Measurements from ENCODE around the gene MCAT.

MCAT gene

DNA sequence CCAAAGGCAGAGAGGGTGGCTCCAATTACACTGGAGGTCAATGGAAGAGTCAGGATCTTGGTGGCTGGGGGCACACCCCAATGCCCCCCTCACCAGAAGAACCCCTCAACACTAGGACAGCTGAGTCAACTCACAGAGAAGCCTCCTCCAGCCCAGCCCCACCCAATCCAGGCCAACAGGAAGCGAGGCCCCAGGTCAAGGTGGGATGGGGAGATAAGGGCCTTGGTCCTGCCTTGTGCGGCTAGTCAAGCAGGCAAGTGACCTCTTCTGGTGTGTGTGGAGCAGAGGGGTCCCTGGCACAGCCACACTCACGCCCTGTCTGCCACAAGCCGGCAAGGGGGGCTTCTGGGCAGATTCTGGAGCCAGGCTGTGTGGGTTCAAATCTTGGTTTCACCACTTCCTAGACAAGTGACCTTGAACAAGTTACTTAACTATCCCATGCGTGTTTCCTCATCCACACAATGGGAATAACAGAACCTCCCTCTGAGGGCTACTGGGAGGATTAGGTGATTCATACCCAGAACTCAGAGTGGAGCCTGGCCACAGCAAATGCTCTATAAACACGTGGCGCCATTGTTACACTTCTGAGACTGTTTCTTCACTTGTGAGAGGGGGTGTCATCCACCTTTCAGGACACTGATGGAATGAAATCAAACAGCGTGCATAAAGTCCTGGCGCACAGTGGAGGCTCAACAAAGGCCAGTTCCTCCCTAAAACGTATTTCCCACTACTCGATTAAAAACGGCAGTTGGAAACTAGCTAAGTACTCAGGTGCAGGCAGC lies 40.5 kb upstream of the MCAT start:
- Histone ChIP-seq H3K9ac (ENCODE audit: insufficient read length) (no peak overlapping the region), H3K36me3 (ENCODE audit: insufficient read depth, low read length) (peaks cover 37% of the 10 kb centered on the region), H3K4me3 (no peak overlapping the region), H3K9me3 (ENCODE audit: low read depth, low read length) (no peaks in the 10 kb centered on the region), H3K27ac (no peak overlapping the region)
- TF ChIP-seq FOXP2 (optimal IDR thresholded peaks at IDR 0.05; ENCODE audit: control extremely low read depth, extremely low read length, insufficient read depth) (no peak), POLR2AphosphoS5 (IDR thresholded peaks at IDR 0.05; ENCODE audit: borderline replicate concordance, low read depth, low read length) (no peak; the same call in 1 of the 2 replicates), EZH2 (IDR thresholded peaks at IDR 0.05) (no peak)
- no peak for DNase-seq (ENCODE audit: low read depth, low spot score)

DNA sequence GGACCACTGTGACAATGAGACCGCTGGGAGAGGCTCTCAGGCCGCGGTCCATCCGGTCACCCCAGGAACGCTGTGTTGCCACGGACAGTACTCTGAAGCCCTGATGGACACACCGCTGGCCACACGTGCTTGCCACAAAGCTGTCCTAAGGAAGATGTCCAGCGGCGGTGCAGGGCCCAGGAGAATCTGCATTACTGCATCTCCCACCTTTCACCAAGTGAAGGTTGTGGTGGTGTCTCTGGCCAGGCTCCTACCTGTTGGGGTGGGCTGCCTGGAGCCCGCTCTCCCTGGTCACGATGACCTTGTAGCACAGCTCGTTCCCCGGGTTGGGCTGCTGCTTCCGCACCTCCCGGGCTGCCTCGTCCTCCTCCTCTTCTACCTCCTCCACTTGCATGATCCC lies 39.5 kb upstream of the MCAT start:
- H3K9me3 ChIP-seq (ENCODE audit: low read depth, low read length) = no peaks in the 10 kb centered on the region
- TF ChIP-seq EZH2 (IDR thresholded peaks at IDR 0.05) = no peak
- no peak for TF ChIP-seq POLR2AphosphoS5 (IDR thresholded peaks at IDR 0.05; ENCODE audit: borderline replicate concordance, low read depth, low read length)
- no peak for TF ChIP-seq FOXP2 (optimal IDR thresholded peaks at IDR 0.05; ENCODE audit: control extremely low read depth, extremely low read length, insufficient read depth)
- no peak for DNase-seq (ENCODE audit: low read depth, low spot score)
- H3K4me3 ChIP-seq = no peak overlapping the region
- H3K36me3 ChIP-seq (ENCODE audit: insufficient read depth, low read length) = peaks cover 40% of the 10 kb centered on the region
- H3K27ac ChIP-seq = no peak overlapping the region
- no peak overlapping the region for H3K9ac ChIP-seq (ENCODE audit: insufficient read length)

DNA sequence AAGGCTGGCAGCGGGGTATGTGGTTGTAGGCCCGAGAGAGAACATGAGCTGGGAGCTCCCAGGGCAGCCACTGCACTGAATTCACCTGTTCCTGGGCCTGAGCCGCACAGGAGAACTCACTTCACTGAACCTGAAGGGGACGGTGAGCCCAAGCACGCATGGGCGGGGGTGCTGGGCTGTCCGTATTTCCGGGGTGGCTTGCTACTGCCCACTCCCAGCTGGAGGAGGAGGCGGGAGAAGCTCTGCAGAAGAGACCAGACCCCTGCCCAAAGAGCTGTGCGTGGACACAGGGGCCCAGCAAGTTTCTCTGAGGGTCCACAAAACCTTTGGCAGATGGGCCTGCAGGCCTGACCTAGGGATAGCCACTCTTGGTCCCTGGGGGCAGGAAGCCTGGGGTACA lies 38.9 kb upstream of the MCAT start:
- no peak overlapping the region for H3K4me3 ChIP-seq
- TF ChIP-seq POLR2AphosphoS5 (IDR thresholded peaks at IDR 0.05; ENCODE audit: borderline replicate concordance, low read depth, low read length) = no peak
- TF ChIP-seq FOXP2 (optimal IDR thresholded peaks at IDR 0.05; ENCODE audit: control extremely low read depth, extremely low read length, insufficient read depth) = no peak
- TF ChIP-seq EZH2 (IDR thresholded peaks at IDR 0.05) = no peak
- no peak for DNase-seq (ENCODE audit: low read depth, low spot score)
- peaks cover 44% of the 10 kb centered on the region for H3K36me3 ChIP-seq (ENCODE audit: insufficient read depth, low read length)
- H3K9me3 ChIP-seq (ENCODE audit: low read depth, low read length) = no peaks in the 10 kb centered on the region
- no peak overlapping the region for H3K9ac ChIP-seq (ENCODE audit: insufficient read length)
- H3K27ac ChIP-seq = no peak overlapping the region

DNA sequence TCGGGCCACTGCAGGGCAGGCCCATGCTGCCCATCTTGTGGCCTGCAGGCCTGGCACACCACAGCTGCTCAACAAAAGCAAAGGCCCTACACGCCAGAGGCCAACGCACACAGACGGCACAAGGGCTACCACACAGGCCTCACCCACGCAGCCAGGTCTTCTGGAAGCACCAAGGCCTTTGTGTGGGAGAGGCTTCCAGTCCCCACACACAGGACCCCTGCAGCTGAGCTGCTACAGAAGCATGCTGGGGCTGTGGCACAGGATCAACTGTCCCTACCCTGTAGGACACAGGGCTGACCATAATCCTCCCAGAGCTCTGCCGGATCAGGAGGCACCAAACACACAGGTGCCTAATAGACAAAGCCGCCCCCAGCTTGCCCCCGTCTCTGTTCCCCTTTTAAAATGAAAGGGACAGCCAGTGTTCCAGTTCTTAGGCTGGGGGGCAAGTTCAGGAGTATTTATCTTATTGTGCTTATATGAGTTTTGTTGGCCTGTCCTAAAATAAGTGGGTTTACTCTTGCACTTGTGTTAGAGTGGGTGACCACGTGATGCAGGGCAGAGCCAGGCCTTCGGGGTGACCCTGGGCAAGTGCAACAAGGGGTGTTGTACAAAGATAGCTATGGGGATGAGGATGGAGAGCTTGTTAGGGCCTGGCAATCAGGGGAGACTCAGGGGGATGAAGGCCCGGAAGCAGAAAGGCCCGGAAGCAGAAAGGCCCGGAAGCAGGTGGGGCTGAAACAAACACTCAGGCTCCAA lies 38.3 kb upstream of the MCAT start:
- no peak for TF ChIP-seq FOXP2 (optimal IDR thresholded peaks at IDR 0.05; ENCODE audit: control extremely low read depth, extremely low read length, insufficient read depth)
- no peak for TF ChIP-seq POLR2AphosphoS5 (IDR thresholded peaks at IDR 0.05; ENCODE audit: borderline replicate concordance, low read depth, low read length)
- no peak for TF ChIP-seq EZH2 (IDR thresholded peaks at IDR 0.05)
- Histone ChIP-seq H3K27ac (no peak overlapping the region), H3K36me3 (ENCODE audit: insufficient read depth, low read length) (peaks cover 44% of the 10 kb centered on the region)

DNA sequence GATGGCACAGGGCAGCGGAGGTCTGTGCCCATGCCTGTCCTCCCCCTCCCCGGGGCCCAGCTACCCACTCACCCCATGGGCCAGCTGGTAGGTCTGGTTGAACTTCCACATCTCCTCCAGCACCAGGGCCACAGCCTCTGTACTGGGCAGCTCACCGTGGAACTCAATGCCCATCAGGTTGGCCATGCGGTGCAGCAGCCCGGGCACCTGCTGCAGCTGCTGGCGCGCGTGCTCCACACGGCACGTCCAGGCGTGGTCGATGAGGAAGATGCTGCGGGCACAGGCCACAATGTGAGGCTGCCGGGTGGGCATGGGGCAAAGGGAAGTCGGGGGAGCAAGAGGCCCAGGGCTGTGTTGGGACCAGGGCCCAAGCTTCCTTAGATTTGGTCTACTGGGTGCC lies 37.5 kb upstream of the MCAT start:
- Histone ChIP-seq H3K9ac (ENCODE audit: insufficient read length) (no peak overlapping the region), H3K4me3 (no peak overlapping the region), H3K9me3 (ENCODE audit: low read depth, low read length) (no peaks in the 10 kb centered on the region), H3K27ac (no peak overlapping the region), H3K36me3 (ENCODE audit: insufficient read depth, low read length) (peaks cover 48% of the 10 kb centered on the region)
- DNase-seq (ENCODE audit: low read depth, low spot score) = no peak
- TF ChIP-seq FOXP2 (optimal IDR thresholded peaks at IDR 0.05; ENCODE audit: control extremely low read depth, extremely low read length, insufficient read depth) (no peak), EZH2 (IDR thresholded peaks at IDR 0.05) (no peak), POLR2AphosphoS5 (IDR thresholded peaks at IDR 0.05; ENCODE audit: borderline replicate concordance, low read depth, low read length) (no peak)

More for the DNA sequence above, 38.3 kb upstream of the MCAT start:
- no peaks in the 10 kb centered on the region for H3K9me3 ChIP-seq (ENCODE audit: low read depth, low read length)
- H3K9ac ChIP-seq (ENCODE audit: insufficient read length) = no peak overlapping the region
- DNase-seq (ENCODE audit: low read depth, low spot score) = no peak
- no peak overlapping the region for H3K4me3 ChIP-seq

DNA sequence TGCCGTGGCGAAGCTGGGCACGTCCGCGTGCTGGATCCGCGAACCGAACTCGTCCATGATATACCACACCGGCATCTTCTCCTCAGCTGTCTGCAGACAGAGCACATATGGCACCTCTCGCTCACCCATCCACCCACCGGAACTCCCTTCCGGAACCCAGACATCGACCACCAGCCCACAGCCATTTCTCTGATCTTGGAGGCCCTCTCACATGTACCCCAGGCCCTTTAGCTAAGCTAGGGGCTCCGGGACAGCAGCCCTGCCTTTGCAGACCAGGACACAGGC lies 36.7 kb upstream of the MCAT start:
- no peaks in the 10 kb centered on the region for H3K9me3 ChIP-seq (ENCODE audit: low read depth, low read length)
- H3K27ac ChIP-seq = no peak overlapping the region
- H3K9ac ChIP-seq (ENCODE audit: insufficient read length) = no peak overlapping the region
- no peak overlapping the region for H3K4me3 ChIP-seq
- peaks cover 55% of the 10 kb centered on the region for H3K36me3 ChIP-seq (ENCODE audit: insufficient read depth, low read length)
- no peak for TF ChIP-seq EZH2 (IDR thresholded peaks at IDR 0.05)
- TF ChIP-seq POLR2AphosphoS5 (IDR thresholded peaks at IDR 0.05; ENCODE audit: borderline replicate concordance, low read depth, low read length) = no peak
- no peak for TF ChIP-seq FOXP2 (optimal IDR thresholded peaks at IDR 0.05; ENCODE audit: control extremely low read depth, extremely low read length, insufficient read depth)
- no peak for DNase-seq (ENCODE audit: low read depth, low spot score)

DNA sequence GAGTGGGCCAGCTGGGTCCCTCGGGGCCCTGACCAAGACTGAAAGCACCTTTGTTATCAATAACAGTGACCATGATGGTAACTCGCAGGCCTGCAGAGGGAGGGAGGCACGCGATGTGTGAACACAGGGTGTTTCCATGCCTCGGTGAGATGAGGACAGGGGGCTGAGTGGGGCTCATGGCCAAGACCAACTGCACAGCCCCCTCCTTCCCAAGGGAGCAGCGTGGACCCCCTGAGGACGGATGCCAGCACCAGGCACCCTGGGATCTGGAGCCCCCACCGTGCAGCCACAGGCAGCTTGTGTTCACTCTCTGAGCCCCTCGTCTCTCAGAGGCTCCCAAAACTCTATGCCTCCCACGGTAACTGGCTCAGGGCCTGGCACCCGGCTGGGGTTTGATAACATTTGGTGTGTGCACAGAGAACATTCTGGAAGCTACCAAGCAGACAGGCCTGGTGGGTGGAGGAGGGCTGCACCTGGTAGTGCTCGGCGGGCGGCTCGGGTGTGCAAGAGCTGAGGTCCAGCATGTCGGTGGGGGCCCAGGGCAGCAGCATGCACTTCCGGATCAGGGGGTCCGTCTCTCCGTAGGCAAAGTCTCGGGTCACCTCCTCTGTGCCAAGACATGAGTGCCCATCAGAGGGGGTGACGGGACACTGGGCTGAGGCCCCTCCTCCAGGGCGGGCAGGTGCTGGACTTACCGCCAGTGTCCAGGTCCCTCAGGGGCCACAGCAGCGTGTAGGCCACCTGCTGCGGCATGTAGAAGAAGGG lies 36.1 kb upstream of the MCAT start:
- TF ChIP-seq EZH2 (IDR thresholded peaks at IDR 0.05) = no peak
- no peak for TF ChIP-seq FOXP2 (optimal IDR thresholded peaks at IDR 0.05; ENCODE audit: control extremely low read depth, extremely low read length, insufficient read depth)
- no peak for TF ChIP-seq POLR2AphosphoS5 (IDR thresholded peaks at IDR 0.05; ENCODE audit: borderline replicate concordance, low read depth, low read length)
- no peak overlapping the region for H3K4me3 ChIP-seq
- no peak overlapping the region for H3K27ac ChIP-seq
- no peak overlapping the region for H3K9ac ChIP-seq (ENCODE audit: insufficient read length)
- no peaks in the 10 kb centered on the region for H3K9me3 ChIP-seq (ENCODE audit: low read depth, low read length)
- no peak for DNase-seq (ENCODE audit: low read depth, low spot score)
- H3K36me3 ChIP-seq (ENCODE audit: insufficient read depth, low read length) = peaks cover 60% of the 10 kb centered on the region

DNA sequence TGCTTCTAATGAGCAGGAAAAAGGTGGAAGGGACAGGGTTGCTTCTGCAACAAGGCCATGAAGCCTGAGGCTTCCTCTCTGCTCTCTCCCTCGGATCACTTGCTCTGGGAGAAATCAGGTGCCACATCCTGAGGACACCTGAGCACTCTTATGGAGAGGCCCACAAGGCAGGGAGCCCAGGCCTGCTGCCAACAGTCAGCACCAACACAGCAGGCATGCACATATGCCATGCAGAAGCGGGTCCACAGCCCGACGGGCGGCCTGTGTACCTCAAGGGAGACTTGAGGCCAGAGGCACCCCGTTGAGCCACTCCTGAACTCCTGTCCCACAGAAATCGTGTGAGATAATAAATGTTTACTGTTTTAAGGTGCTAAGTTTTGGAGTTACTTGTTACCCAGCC lies 34.3 kb upstream of the MCAT start:
- no peak for DNase-seq (ENCODE audit: low read depth, low spot score)
- Histone ChIP-seq H3K36me3 (ENCODE audit: insufficient read depth, low read length) (peaks cover 70% of the 10 kb centered on the region), H3K27ac (no peak overlapping the region), H3K4me3 (no peak overlapping the region), H3K9me3 (ENCODE audit: low read depth, low read length) (no peaks in the 10 kb centered on the region), H3K9ac (ENCODE audit: insufficient read length) (no peak overlapping the region)
- no peak for TF ChIP-seq EZH2 (IDR thresholded peaks at IDR 0.05)
- TF ChIP-seq FOXP2 (optimal IDR thresholded peaks at IDR 0.05; ENCODE audit: control extremely low read depth, extremely low read length, insufficient read depth) = no peak
- TF ChIP-seq POLR2AphosphoS5 (IDR thresholded peaks at IDR 0.05; ENCODE audit: borderline replicate concordance, low read depth, low read length) = no peak
